Natural killer cell treated with Interleukin-12 subunit alpha and Interleukin-12 subunit beta and Interleukin-15 and Interleukin-18, amount 100 ng/mL, for 72 hours (primary cell): ENCODE results near the gene MSN. TPM values are rescaled to one million over a fixed set of nuclear protein-coding genes. Genes with fewer than 3 reads are reported as not detected.
"Not testable (repeated sequence)": the region's sequence is repeated elsewhere in the genome, so short reads cannot be mapped to it uniquely, and the experiment has no call there.

Experiments
- ATAC-seq, 2 donors: fragments of 150-1000 bp; cut with Tn5 transposase in 1 of 2; sonication (Bioruptor Pico), chemical (Tn5 transposase) in 1 of 2; 2 replicates each; pipeline ENCODE4 v1.10.0; 2021
- DNase-seq: peaks from one replicate; pipeline ENCODE4 v3.0.0; 2022; ENCODE audit warnings: low spot score
- H3K27ac Mint-ChIP-seq, 2 donors: 1 replicate in 1 of 2; 2 replicates in 1 of 2; pipeline ENCODE4 v1.8.0; 2022; ENCODE audit warnings: mixed read lengths in 2 of 2, mild to moderate bottlenecking in 1 of 2, moderate library complexity in 1 of 2
- H3K27me3 Mint-ChIP-seq, 2 donors: 1 replicate in 1 of 2; 2 replicates in 1 of 2; pipeline ENCODE4 v1.8.0; 2022; ENCODE audit warnings: mixed read lengths in 2 of 2
- H3K36me3 Mint-ChIP-seq: one replicate; pipeline ENCODE4 v1.8.0; 2022; ENCODE audit warnings: mixed read lengths
- H3K4me1 Mint-ChIP-seq, 2 donors: 1 replicate in 1 of 2; 2 replicates in 1 of 2; pipeline ENCODE4 v1.8.0; 2022; ENCODE audit warnings: low read depth in 2 of 2, mixed read lengths in 2 of 2, mild to moderate bottlenecking in 1 of 2
- H3K4me3 Mint-ChIP-seq: one replicate; pipeline ENCODE4 v1.8.0; 2022; ENCODE audit warnings: mixed read lengths
- H3K9me3 Mint-ChIP-seq: 2 replicates; pipeline ENCODE4 v1.8.0; 2022; ENCODE audit warnings: mixed read lengths
- total RNA-seq, 2 donors: library from RNA; stranded (reverse); gene quantifications; one replicate each; pipeline ENCODE4 v1.2.3, GENCODE V29; 2022

Gene MSN
- total RNA-seq, 2 donors from 2014 or later, result 392 to 703 TPM

GRCh38 chrX:65652098-65652497 is 15.4 kb upstream of the MSN start:
- ATAC-seq (no peak), DNase-seq (no peak)
- H3K4me1 Mint-ChIP-seq, result peaks cover 17 to 31% of the 10 kb centered on the region in 2 donors
- H3K27me3 Mint-ChIP-seq, result no peaks in the 10 kb centered on the region
- H3K36me3 Mint-ChIP-seq, result no peaks in the 10 kb centered on the region
- no peaks in the 10 kb centered on the region for H3K9me3 Mint-ChIP-seq
- H3K27ac Mint-ChIP-seq, result no peak overlapping the region
- no peak overlapping the region for H3K4me3 Mint-ChIP-seq

- H3K4me1 Mint-ChIP-seq, result peaks cover 27 to 50% of the 10 kb centered on the region in 2 donors
- H3K9me3 Mint-ChIP-seq, result not testable (repeated sequence)
Measured at GRCh38 chrX:65657009-65657441, 10.4 kb upstream of the MSN start.

DNA sequence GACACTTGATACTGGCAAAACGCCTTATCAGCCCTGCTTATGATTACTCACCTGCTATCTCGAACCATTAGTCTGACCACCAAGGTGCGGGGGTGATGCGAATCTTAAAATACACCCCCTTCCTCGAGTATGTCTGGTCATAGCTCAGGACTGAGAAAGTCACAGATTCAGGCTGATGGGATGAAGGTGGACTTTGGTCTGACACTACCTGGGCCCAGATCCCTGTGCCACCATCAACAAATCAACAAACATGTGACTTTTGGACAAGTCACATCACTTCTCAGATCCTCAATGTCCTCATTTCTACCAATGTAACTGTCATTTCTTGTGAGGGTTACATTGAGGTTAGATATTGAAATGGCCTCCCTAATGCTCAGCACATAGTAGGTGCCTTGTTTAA is 9.8 kb upstream of the MSN start:
- H3K9me3 Mint-ChIP-seq, result no peaks in the 10 kb centered on the region
- peaks cover 6% of the 10 kb centered on the region for H3K36me3 Mint-ChIP-seq
- H3K4me3 Mint-ChIP-seq, result no peak overlapping the region
- no peak for ATAC-seq
- peak overlapping the region; percentile 33 to 95 for H3K27ac Mint-ChIP-seq
- DNase-seq, result no peak
- peaks cover 34 to 57% of the 10 kb centered on the region in 2 donors for H3K4me1 Mint-ChIP-seq
- H3K27me3 Mint-ChIP-seq, result no peaks in the 10 kb centered on the region

More at GRCh38 chrX:65657009-65657441, 10.4 kb upstream of the MSN start:
- not testable (repeated sequence) for H3K36me3 Mint-ChIP-seq, H3K27me3 Mint-ChIP-seq, DNase-seq
- Mint-ChIP-seq H3K27ac (peak overlapping the region; percentile 95 to 97), H3K4me3 (peak overlapping the region; percentile 97)
- peak; percentile 75 to 76 for ATAC-seq

DNA sequence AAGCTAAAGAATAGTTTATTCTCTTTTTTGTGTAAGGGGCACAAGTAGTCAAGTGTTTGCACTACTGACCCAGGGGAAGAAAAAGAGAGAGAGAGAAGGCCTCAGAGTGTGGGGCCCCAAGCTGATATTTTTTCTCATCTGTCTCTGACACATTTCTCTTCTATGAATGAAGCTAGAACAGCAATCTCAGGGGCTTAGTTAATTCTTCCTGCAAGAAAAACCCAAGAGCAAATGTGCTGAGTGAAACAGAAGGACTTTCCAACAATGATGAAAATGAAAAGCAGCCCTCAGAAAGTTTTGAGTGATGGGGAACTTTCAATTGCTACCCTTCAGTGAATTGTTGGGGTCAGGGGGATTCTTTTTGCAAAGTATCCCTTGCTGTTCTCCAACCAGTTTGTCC is 9.2 kb upstream of the MSN start:
- H3K27ac Mint-ChIP-seq, result peak overlapping the region; percentile 33 to 95
- peaks cover 6% of the 10 kb centered on the region for H3K36me3 Mint-ChIP-seq
- no peaks in the 10 kb centered on the region for H3K27me3 Mint-ChIP-seq
- DNase-seq (no peak), ATAC-seq (no peak)
- no peaks in the 10 kb centered on the region for H3K9me3 Mint-ChIP-seq
- no peak overlapping the region for H3K4me3 Mint-ChIP-seq
- peaks cover 37 to 55% of the 10 kb centered on the region in 2 donors for H3K4me1 Mint-ChIP-seq

GRCh38 chrX:65667157-65667502 is 324 bp upstream of the MSN start:
- Mint-ChIP-seq H3K4me3 (peak overlapping the region; percentile 69), H3K27ac (peak overlapping the region; percentile 85 to 95), H3K9me3 (no peaks in the 10 kb centered on the region), H3K4me1 (peaks cover 50 to 62% of the 10 kb centered on the region in 2 donors), H3K27me3 (no peaks in the 10 kb centered on the region), H3K36me3 (peaks cover 28% of the 10 kb centered on the region)
- no peak for ATAC-seq
- DNase-seq, result no peak

DNA sequence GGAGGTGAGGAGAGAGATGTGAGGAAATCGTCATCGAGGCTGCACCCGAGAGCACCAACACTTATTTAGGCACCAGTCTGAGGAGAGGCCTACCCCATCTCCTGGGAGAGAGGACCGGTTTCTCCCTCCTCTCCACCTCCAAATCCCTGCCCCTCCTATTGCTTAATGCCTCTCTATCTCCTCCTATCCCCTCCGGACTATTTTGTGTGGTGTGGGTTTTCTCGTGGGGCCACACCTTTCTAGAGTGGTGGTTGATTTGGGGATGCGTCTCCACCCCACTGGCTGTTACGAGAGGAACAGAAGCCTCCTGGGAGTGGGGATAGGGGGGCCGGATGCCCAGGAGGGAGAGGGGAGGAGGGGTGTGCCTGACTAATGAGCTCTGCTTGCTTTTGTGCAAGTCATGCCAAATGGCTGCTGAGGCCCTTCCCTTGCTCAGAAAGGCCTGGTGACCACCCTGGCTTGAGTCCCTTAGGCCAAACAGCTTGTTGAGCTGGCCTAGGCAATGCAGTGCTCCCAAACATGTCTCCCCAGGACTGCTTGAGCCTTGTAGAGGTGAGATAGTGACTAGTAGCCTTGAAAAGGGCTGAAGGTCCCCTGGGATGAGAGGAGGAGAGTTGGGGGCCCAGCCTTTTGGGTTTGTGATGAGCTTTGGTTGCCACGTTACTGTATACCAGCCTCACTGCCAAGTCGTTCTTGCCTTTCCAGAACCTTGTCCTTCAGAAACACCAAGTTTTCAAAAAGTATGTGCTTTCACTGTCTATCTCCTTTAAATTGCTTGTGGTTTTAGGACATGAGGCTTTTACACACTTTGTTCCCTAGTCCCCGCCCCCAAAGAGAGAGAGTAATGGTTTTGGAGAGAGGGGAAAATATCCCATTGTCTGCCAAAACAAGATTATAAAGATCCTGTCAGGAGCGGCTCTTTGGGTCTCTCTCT is 1.2 kb downstream of the MSN start:
- H3K27ac Mint-ChIP-seq, result peak overlapping the region; percentile 85 to 95
- no peaks in the 10 kb centered on the region for H3K9me3 Mint-ChIP-seq
- peak; percentile 55 to 56 for ATAC-seq
- H3K4me3 Mint-ChIP-seq, result peak overlapping the region; percentile 81
- peaks cover 51 to 61% of the 10 kb centered on the region in 2 donors for H3K4me1 Mint-ChIP-seq
- DNase-seq, result peak; percentile 67
- H3K27me3 Mint-ChIP-seq, result no peaks in the 10 kb centered on the region
- peaks cover 34% of the 10 kb centered on the region for H3K36me3 Mint-ChIP-seq

DNA sequence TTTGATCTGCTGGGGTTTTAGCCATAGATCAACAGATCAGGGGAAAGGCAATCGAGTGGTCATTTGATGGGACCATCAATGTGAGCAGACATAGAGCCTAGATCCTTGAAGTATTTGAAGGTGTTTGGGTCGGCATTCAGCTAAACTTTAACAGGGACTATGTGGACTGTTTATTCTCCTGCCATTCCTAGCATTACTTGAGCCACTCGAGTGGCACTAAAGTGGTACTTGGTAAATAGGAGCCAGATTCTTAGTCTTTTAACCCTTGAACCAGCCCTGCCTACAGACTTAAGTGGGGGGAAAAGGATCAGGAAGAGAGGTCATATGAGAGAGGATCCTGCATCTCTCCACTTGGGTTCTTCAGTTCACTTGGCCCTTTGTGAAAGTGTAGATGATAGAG is 3.8 kb downstream of the MSN start:
- no peaks in the 10 kb centered on the region for H3K9me3 Mint-ChIP-seq
- peaks cover 39% of the 10 kb centered on the region for H3K36me3 Mint-ChIP-seq
- ATAC-seq (no peak), DNase-seq (no peak)
- H3K4me1 Mint-ChIP-seq, result peaks cover 71 to 75% of the 10 kb centered on the region in 2 donors
- no peaks in the 10 kb centered on the region for H3K27me3 Mint-ChIP-seq
- peak overlapping the region; percentile 81 for H3K4me3 Mint-ChIP-seq
- peak overlapping the region; percentile 85 to 95 for H3K27ac Mint-ChIP-seq

DNA sequence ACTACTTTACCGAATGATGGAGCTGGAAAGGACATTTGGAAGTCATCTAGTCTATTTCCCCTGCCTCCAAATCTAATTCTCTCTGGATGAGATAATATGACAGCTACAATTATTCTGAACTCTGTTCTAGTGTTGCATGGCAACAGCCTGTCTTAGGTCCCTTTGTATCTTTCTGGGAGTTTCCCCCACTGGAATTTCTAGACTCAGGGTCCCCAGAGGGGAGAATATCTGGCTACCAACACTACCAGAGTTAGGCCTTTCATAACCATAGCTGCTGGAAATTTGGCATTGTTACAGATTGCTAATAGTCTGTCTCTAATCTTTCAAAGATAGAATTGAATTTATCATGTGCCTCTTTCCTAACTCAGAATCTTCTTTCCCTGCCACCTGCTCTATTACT is 4.5 kb downstream of the MSN start:
- peaks cover 71 to 77% of the 10 kb centered on the region in 2 donors for H3K4me1 Mint-ChIP-seq
- ATAC-seq, result no peak
- no peak for DNase-seq
- H3K9me3 Mint-ChIP-seq, result no peaks in the 10 kb centered on the region
- H3K4me3 Mint-ChIP-seq, result peak overlapping the region; percentile 81
- H3K36me3 Mint-ChIP-seq, result peaks cover 39% of the 10 kb centered on the region
- H3K27ac Mint-ChIP-seq, result peak overlapping the region; percentile 85 to 95
- no peaks in the 10 kb centered on the region for H3K27me3 Mint-ChIP-seq

GRCh38 chrX:65673857-65674203 is 6.4 kb downstream of the MSN start:
- H3K27ac Mint-ChIP-seq, result peak overlapping the region; percentile 85 to 95
- no peaks in the 10 kb centered on the region for H3K27me3 Mint-ChIP-seq
- ATAC-seq, result peak; percentile 30 to 37
- H3K4me3 Mint-ChIP-seq, result peak overlapping the region; percentile 81
- peaks cover 79 to 87% of the 10 kb centered on the region in 2 donors for H3K4me1 Mint-ChIP-seq
- no peak for DNase-seq
- peaks cover 33% of the 10 kb centered on the region for H3K36me3 Mint-ChIP-seq
- H3K9me3 Mint-ChIP-seq, result no peaks in the 10 kb centered on the region

DNA sequence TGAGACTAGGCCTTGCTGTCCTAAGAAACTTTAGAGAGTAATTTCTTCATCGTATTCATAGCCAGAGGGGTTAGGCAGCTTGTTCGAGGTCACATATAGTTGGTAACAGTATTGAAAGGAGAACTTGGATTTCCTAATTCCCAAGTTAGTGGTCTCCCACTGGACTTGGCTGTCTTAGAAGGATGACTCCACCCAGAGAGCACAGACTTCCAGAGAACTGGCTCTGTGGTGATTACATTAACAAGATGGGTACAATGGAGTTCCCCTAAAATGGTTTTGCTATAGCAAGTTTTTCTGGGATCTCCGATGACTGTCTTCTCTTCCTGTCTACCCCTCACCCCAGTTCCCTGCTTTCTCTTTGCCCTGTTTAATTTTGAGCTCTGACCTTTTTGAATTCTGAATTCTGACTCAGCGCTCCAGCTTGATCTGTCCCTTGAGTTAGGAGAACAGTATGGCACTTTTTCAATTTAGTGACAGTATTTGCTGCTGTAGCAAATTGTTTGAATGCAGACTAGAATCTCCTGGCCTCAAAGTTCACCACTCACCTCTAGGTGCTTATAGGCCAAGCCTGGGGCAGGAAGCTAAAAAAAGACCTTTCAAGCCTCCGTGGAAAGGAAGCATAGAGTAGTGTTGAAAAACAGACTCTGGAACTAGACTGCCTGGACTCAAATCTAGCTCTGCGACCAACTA is 6.9 kb downstream of the MSN start:
- peaks cover 27% of the 10 kb centered on the region for H3K36me3 Mint-ChIP-seq
- peak overlapping the region; percentile 81 for H3K4me3 Mint-ChIP-seq
- DNase-seq, result no peak
- peak overlapping the region; percentile 85 to 95 for H3K27ac Mint-ChIP-seq
- H3K27me3 Mint-ChIP-seq, result no peaks in the 10 kb centered on the region
- no peaks in the 10 kb centered on the region for H3K9me3 Mint-ChIP-seq
- peaks cover 80 to 87% of the 10 kb centered on the region in 2 donors for H3K4me1 Mint-ChIP-seq
- peak; percentile 54 to 79 for ATAC-seq

DNA sequence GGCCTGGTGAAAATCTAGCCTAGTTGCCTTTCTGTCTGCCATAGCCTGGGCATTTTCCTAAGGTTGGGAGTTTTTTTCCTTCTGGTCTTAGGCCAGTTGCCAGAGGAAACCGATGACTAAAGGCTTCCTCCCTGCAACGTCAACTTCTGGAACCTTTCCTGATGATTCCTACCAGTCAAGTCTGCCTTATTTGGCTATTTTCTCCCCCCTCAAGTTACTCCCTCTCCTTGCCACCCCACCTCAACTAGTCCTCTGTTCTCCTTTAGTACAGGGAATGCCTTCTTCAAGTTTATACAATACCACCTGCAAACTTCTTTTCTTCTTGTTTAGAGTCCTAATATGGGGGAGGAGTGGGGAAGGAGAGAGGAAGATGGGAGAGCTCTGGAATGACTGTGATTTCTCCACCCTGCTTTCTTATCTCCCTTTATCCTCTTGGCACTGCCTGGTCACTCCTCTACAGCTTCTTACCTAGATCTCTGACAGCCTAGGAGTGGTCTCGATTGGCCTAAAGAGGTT is 10.6 kb downstream of the MSN start:
- Mint-ChIP-seq H3K27me3 (no peaks in the 10 kb centered on the region), H3K4me3 (peak overlapping the region; percentile 60), H3K4me1 (peaks cover 81 to 86% of the 10 kb centered on the region in 2 donors), H3K27ac (peak overlapping the region; percentile 68 to 95), H3K9me3 (no peaks in the 10 kb centered on the region), H3K36me3 (peaks cover 16% of the 10 kb centered on the region)
- no peak for ATAC-seq
- no peak for DNase-seq

DNA sequence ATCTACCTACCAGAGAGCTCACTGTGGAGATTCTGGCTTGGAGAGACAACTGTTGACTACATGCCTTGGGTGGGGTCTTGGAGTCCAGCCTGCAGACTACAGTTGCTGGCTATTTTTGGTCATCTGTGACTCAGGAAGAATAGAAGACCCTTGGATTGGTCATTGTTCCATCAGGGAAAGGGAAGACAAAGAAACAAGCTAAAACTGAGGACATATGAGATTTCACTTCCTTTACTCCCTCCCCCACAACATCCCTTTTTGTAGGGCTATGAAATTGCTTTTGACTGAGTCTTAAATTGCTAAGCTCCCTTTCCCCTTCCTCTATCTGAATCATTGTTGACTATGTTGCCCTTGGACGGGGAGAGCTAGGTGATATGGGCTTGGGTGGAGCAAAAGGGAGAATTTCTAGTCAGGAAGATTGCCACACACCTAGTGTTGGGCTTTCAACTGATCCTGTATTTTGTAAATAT is 11.7 kb downstream of the MSN start:
- no peak for ATAC-seq
- Mint-ChIP-seq H3K4me1 (peaks cover 76 to 79% of the 10 kb centered on the region in 2 donors), H3K4me3 (peak overlapping the region; percentile 60), H3K36me3 (peaks cover 15% of the 10 kb centered on the region), H3K27me3 (no peaks in the 10 kb centered on the region), H3K9me3 (no peaks in the 10 kb centered on the region), H3K27ac (peak overlapping the region; percentile 68 to 95)
- peak; percentile 18 for DNase-seq

DNA sequence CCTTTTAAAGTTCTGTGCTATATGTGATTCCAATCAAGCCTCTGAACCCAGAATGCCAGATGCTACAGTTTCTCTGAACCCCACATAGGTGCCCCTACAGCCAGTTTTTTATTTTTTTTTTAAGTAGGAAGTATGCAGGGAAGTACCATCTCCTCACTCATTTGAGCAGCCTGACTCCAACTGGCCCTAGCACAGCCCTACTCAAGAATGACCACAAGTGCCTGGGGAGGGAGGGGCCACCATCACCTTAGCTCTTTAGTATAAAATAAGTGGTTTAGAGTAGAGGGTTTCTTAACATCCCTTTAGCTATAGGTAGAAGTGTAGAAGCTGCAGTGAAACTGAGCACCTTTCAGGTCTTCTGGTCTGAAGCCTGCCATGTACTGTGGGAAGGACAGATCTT is 14.4 kb downstream of the MSN start:
- Mint-ChIP-seq H3K27me3 (no peaks in the 10 kb centered on the region), H3K4me3 (no peak overlapping the region), H3K36me3 (peaks cover 10% of the 10 kb centered on the region), H3K4me1 (peaks cover 73 to 75% of the 10 kb centered on the region in 2 donors), H3K9me3 (no peaks in the 10 kb centered on the region), H3K27ac (peak overlapping the region; percentile 34 to 68)
- no peak for DNase-seq
- ATAC-seq, result peak in 1 of 2 donors; percentile 56

DNA sequence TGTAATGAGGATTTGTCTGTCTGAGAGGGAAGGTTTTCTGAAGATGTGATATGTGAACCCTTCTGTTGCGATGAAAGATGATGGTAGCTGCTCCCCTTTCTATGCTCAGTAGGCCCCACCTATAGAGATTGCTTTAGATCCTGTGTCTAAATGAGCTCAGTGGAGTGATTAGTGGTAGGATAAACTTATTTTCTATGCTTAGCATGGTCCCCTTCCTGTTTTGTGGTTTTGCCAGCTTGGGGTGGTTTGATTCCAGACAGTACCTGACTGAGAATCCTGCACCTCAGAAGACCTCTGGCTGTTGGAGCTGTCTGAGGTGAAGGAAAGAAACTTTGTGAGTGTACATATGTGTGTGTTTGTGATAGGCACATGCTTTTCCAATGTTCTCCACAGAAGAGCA is 17.7 kb downstream of the MSN start:
- H3K36me3 Mint-ChIP-seq, result peaks cover 11% of the 10 kb centered on the region
- no peak for ATAC-seq

More for the DNA sequence above, 17.7 kb downstream of the MSN start:
- Mint-ChIP-seq H3K27ac (peak overlapping the region; percentile 90 to 94), H3K27me3 (no peaks in the 10 kb centered on the region), H3K4me1 (peaks cover 73 to 75% of the 10 kb centered on the region in 2 donors), H3K9me3 (no peaks in the 10 kb centered on the region), H3K4me3 (peak overlapping the region; percentile 65)
- no peak for DNase-seq
